ENCODE results near the gene ZFYVE16. TPM values are rescaled to one million over a fixed set of nuclear protein-coding genes. Genes with fewer than 3 reads are reported as not detected.
A peak's percentile ranks its signal among the peaks of the same experiment; 100 is the strongest.

The ZFYVE16 gene
- total RNA-seq, 4 donors from 2014 or later: 24.3 to 64.0 (median 34.0) TPM

- 9 to 22% methylated on average over 7 to 24 of the region's 24 CpGs for WGBS, 2 donors (ENCODE audit: low coverage in 1 of 2)
- Histone ChIP-seq H3K36me3 (no peaks in the 10 kb centered on the region), H3K9me3 (no peaks in the 10 kb centered on the region), H3K4me3 (peak overlapping the region; percentile 70 to 94 (median 85)), H3K27ac (peak overlapping the region; percentile 94 to 98 (median 96)), H3K4me1 (peaks cover 6 to 43% (median 19%) of the 10 kb centered on the region in 4 donors), H3K27me3 (no peaks in the 10 kb centered on the region)
- DNase-seq: peak; percentile 69
- in situ Hi-C loops (cut with MboI; ENCODE audit: low pct_ligation_motif_present in 1 of 4, low pct_unique_long_range_greater_than_20kb in 1 of 4, low sequenced_read_pairs in 3 of 4) (no loop called here), intact Hi-C loops (cut with DNase I; ENCODE audit: low total_unique reads) (no loop called here)
- TF ChIP-seq EP300 (IDR thresholded peaks at IDR 0.05; ENCODE audit: low read depth) (no peak), POLR2A (IDR thresholded peaks at IDR 0.05) (no peak), POLR2AphosphoS5 (IDR thresholded peaks at IDR 0.05) (no peak)
- TF ChIP-seq, protein P1, sequence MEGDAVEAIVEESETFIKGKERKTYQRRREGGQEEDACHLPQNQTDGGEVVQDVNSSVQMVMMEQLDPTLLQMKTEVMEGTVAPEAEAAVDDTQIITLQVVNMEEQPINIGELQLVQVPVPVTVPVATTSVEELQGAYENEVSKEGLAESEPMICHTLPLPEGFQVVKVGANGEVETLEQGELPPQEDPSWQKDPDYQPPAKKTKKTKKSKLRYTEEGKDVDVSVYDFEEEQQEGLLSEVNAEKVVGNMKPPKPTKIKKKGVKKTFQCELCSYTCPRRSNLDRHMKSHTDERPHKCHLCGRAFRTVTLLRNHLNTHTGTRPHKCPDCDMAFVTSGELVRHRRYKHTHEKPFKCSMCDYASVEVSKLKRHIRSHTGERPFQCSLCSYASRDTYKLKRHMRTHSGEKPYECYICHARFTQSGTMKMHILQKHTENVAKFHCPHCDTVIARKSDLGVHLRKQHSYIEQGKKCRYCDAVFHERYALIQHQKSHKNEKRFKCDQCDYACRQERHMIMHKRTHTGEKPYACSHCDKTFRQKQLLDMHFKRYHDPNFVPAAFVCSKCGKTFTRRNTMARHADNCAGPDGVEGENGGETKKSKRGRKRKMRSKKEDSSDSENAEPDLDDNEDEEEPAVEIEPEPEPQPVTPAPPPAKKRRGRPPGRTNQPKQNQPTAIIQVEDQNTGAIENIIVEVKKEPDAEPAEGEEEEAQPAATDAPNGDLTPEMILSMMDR (IDR thresholded peaks at IDR 0.05): peak in 2 of 5 experiments; percentile 5 to 43
Measured at GRCh38 chr5:80408484-80409366, 861 bp downstream of the ZFYVE16 start.

DNA sequence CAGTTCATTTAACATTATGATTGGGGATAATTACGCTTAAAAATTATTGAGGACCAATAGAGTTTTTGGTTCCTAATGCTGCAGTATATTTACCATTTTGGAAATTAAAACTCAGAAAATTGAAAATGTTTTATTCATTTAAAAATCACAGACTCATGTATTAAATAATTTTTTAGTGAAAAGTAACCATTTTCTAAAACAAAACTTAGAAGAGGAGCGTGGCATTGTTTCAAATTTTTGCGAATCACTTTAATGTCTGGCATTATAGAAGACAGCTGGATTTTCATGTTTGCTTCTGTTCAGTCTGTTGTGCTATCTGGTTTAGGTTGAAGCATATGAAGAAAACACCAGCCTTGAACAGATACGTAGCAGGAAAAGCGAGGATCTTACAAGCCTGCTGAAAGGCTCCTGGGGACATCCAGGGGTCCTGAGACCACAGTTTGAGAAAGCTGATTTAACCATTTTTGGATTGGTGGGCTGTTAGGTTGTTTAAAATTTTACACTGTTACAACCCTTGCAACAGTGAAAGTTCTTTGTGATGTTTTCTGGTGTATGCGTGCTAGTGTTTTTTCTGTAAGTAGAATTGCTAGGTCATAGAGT is 1.6 kb downstream of the ZFYVE16 start:
- no peak for DNase-seq
- 18 to 42% methylated on average over 4 to 6 of the region's 6 CpGs for WGBS, 2 donors (ENCODE audit: low coverage in 1 of 2)
- Histone ChIP-seq H3K4me1 (peaks cover 6 to 49% (median 19%) of the 10 kb centered on the region in 4 donors), H3K27ac (peak overlapping the region in 3 of 4 donors; percentile 23 to 98 (median 94)), H3K4me3 (peak overlapping the region in 2 of 4 donors; percentile 70 to 82), H3K9me3 (no peaks in the 10 kb centered on the region), H3K36me3 (no peaks in the 10 kb centered on the region), H3K27me3 (no peaks in the 10 kb centered on the region)
- intact Hi-C loops (cut with DNase I; ENCODE audit: low total_unique reads): no loop called here
- in situ Hi-C loops (cut with MboI; ENCODE audit: low pct_ligation_motif_present in 1 of 4, low pct_unique_long_range_greater_than_20kb in 1 of 4, low sequenced_read_pairs in 3 of 4): no loop called here
- TF ChIP-seq EP300 (IDR thresholded peaks at IDR 0.05; ENCODE audit: low read depth): no peak
- TF ChIP-seq POLR2A (IDR thresholded peaks at IDR 0.05): no peak
- no peak for TF ChIP-seq POLR2AphosphoS5 (IDR thresholded peaks at IDR 0.05)
- TF ChIP-seq, protein P1 (IDR thresholded peaks at IDR 0.05): no peak

DNA sequence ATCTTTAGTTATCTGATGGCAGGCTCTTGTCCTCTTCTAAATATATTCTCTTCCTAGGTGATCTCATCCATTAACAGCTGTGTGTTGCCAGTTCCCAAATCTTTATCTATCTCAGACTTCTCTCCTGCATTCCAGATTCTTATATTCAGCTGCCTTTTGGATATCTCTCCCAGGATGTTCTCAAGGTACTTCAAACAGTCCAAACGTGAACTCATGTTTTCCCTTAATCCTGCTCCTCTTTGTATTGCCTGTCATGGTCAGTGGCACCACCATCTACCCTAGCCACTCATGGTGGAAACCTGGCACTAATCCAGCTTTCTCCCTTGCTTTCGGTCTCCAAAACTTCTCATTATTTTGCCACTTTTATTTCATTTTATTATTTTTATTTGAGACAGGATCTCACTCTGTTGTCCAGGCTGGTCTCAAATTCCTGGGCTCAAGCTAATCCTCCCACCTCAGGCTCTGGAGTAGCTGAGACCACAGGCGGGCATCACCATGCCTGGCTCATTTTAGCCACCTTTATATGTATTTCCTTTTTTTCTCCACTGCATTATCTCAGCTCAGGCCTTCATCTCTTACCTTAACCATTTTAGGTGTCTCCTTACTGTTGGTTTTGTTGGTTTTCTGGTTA is 3.8 kb downstream of the ZFYVE16 start:
- intact Hi-C loops (cut with DNase I; ENCODE audit: low total_unique reads): no loop called here
- Histone ChIP-seq H3K27me3 (no peaks in the 10 kb centered on the region), H3K4me1 (peaks cover 6 to 41% (median 16%) of the 10 kb centered on the region in 4 donors), H3K4me3 (no peak overlapping the region), H3K9me3 (no peaks in the 10 kb centered on the region), H3K36me3 (no peaks in the 10 kb centered on the region), H3K27ac (no peak overlapping the region)
- 73 to 84% methylated on average over 3 of the region's 3 CpGs for WGBS, 2 donors (ENCODE audit: low coverage in 1 of 2)
- no peak for TF ChIP-seq POLR2AphosphoS5 (IDR thresholded peaks at IDR 0.05)
- no peak for TF ChIP-seq EP300 (IDR thresholded peaks at IDR 0.05; ENCODE audit: low read depth)
- TF ChIP-seq, protein P1 (IDR thresholded peaks at IDR 0.05): no peak
- no peak for TF ChIP-seq POLR2A (IDR thresholded peaks at IDR 0.05)
- DNase-seq: no peak
- in situ Hi-C loops (cut with MboI; ENCODE audit: low pct_ligation_motif_present in 1 of 4, low pct_unique_long_range_greater_than_20kb in 1 of 4, low sequenced_read_pairs in 3 of 4): no loop called here

DNA sequence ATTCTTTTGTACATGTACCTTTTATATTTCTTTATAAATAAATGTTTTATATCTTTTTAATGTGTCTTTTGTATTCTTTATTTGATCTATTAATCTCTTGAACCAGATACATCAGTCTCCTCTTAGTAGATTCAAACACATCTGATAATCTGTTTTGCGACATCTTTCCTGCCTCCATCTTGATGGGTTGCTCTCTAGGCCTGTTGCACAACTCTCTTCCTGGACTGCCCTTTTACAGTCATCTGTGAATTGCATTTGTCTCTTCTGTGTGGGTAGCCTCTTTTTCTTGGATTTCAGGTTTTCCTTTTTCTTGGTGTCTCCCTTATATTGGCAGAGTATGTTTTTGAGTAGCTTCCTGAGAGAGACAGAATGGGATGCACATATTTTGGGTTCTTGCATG is 6.2 kb downstream of the ZFYVE16 start:
- Histone ChIP-seq H3K27me3 (no peaks in the 10 kb centered on the region), H3K27ac (no peak overlapping the region), H3K4me3 (no peak overlapping the region), H3K9me3 (no peaks in the 10 kb centered on the region), H3K4me1 (peaks cover 2 to 31% (median 9%) of the 10 kb centered on the region in 4 donors), H3K36me3 (no peaks in the 10 kb centered on the region)
- in situ Hi-C loops (cut with MboI; ENCODE audit: low pct_ligation_motif_present in 1 of 4, low pct_unique_long_range_greater_than_20kb in 1 of 4, low sequenced_read_pairs in 3 of 4) (no loop called here), intact Hi-C loops (cut with DNase I; ENCODE audit: low total_unique reads) (no loop called here)
- TF ChIP-seq EP300 (IDR thresholded peaks at IDR 0.05; ENCODE audit: low read depth): no peak
- no peak for TF ChIP-seq POLR2A (IDR thresholded peaks at IDR 0.05)
- WGBS, 2 donors (ENCODE audit: low coverage in 1 of 2): 96% methylated on average over 1 of the region's 1 CpG; no CpG with 5 or more reads in 1 of the 2 donors
- no peak for DNase-seq
